Sciatic nerve (tissue), 2 donors: ENCODE data around the gene TRIM16. TPM values are rescaled to one million over a fixed set of nuclear protein-coding genes. Genes with fewer than 3 reads are reported as not detected.
A peak's percentile ranks its signal among the peaks of the same experiment; 100 is the strongest.
"Not testable (repeated sequence)": the region's sequence is repeated elsewhere in the genome, so short reads cannot be mapped to it uniquely, and the experiment has no call there.

ENCODE experiments used
- ATAC-seq: fragments of 200-7000 bp; cut with Tn5 transposase; one replicate; pipeline ENCODE4 v1.9.1; 2020; ENCODE audit warnings: mild to moderate bottlenecking, moderate library complexity
- DNase-seq: peaks from one replicate; pipeline ENCODE4 v3.0.0-alpha.2; 2020; ENCODE audit warnings: low spot score
- intact Hi-C: fragments of 100-400 bp; cut with DNase I; formaldehyde crosslinking; loops from one replicate; pipeline ENCODE4 v1.14.2; 2022
- total RNA-seq: library from RNA; stranded (reverse); fragmentation: NEBNext Ultra II Directional; extraction: Animal tissue kit (Norgen Biotek cat#: 25700); gene quantifications from one replicate; pipeline ENCODE4 v1.2.1, GENCODE V29; 2021
- donor health status: DM: no; HTN: no; CAD: no.
- donor health status: DM: no; HTN: no; CAD: no.

The TRIM16 gene
- total RNA-seq, 1 donor from 2014 or later = 17.3 TPM

GRCh38 chr17:15630930-15631453 is 53.1 kb downstream of the TRIM16 start:
- intact Hi-C loops, DNase-seq, ATAC-seq: not testable (repeated sequence)

GRCh38 chr17:15629991-15630390 is 54.1 kb downstream of the TRIM16 start:
- DNase-seq, ATAC-seq, intact Hi-C loops: not testable (repeated sequence)

GRCh38 chr17:15623661-15624209 is 60.4 kb downstream of the TRIM16 start:
- intact Hi-C loops, ATAC-seq: not testable (repeated sequence)

GRCh38 chr17:15623255-15623654 is 60.9 kb downstream of the TRIM16 start:
- DNase-seq, intact Hi-C loops, ATAC-seq: not testable (repeated sequence)

More at GRCh38 chr17:15623661-15624209, 60.4 kb downstream of the TRIM16 start:
- DNase-seq = not testable (repeated sequence)

- intact Hi-C loops, ATAC-seq, DNase-seq: not testable (repeated sequence)
Observed at GRCh38 chr17:15622124-15622523, 62.0 kb downstream of the TRIM16 start.

GRCh38 chr17:15619331-15620058 is 64.6 kb downstream of the TRIM16 start, which contains the start of gene FBXW10B:
TSS of gene FBXW10B (minus strand) at chr17:15619704. CDS start at chr17:15619512, 192 bp downstream.
- peak; percentile 94 for ATAC-seq
- intact Hi-C loops, DNase-seq: not testable (repeated sequence)

GRCh38 chr17:15616828-15617227 is 67.3 kb downstream of the TRIM16 start:
- DNase-seq, ATAC-seq, intact Hi-C loops: not testable (repeated sequence)

- intact Hi-C loops, ATAC-seq, DNase-seq: not testable (repeated sequence)
Observed at GRCh38 chr17:15615850-15616249, 68.3 kb downstream of the TRIM16 start.

- intact Hi-C loops, DNase-seq, ATAC-seq: not testable (repeated sequence)
Observed at GRCh38 chr17:15613111-15613510, 71.0 kb downstream of the TRIM16 start.

- DNase-seq, intact Hi-C loops, ATAC-seq: not testable (repeated sequence)
Observed at GRCh38 chr17:15592960-15593359, 91.2 kb downstream of the TRIM16 start.

GRCh38 chr17:15591986-15592385 is 92.1 kb downstream of the TRIM16 start:
- ATAC-seq, intact Hi-C loops, DNase-seq: not testable (repeated sequence)

GRCh38 chr17:15590844-15591243 is 93.3 kb downstream of the TRIM16 start:
- intact Hi-C loops, DNase-seq, ATAC-seq: not testable (repeated sequence)

- intact Hi-C loops, DNase-seq, ATAC-seq: not testable (repeated sequence)
Observed at GRCh38 chr17:15589544-15590536, 94.3 kb downstream of the TRIM16 start.

GRCh38 chr17:15588017-15588416 is 96.1 kb downstream of the TRIM16 start:
- DNase-seq, intact Hi-C loops, ATAC-seq: not testable (repeated sequence)

- DNase-seq, ATAC-seq, intact Hi-C loops: not testable (repeated sequence)
Observed at GRCh38 chr17:15583313-15583712, 100.8 kb downstream of the TRIM16 start.

- intact Hi-C loops, ATAC-seq, DNase-seq: not testable (repeated sequence)
Observed at GRCh38 chr17:15581462-15581861, 102.6 kb downstream of the TRIM16 start.
